Measurements from ENCODE around the gene SP140L.

The SP140L gene

DNA sequence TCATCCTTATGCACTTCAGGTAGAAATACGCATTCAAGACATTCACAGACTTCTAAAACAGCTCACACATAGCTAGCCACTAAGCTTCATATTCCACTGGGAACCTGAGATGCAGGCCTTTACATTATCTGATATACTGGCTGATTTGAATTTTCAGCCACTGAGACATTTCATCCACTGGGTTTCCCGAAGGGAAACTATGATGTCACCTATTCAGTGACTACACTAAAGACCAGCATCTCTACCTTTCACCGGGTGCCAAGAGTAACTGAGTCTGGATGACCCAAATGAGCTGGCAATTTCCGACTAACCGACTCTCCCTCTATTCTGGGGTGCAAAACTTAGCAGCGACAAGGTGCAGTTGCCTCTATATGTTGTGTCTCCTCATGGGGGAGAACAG lies 31.8 kb upstream of the SP140L start:
- no peaks in the 10 kb centered on the region for H3K4me1 ChIP-seq (ENCODE audit: low read length)
- no peak overlapping the region for H3K9ac ChIP-seq (ENCODE audit: low read length)
- H3K27me3 ChIP-seq (ENCODE audit: low read depth, low read length): no peaks in the 10 kb centered on the region
- no peak overlapping the region for H3K4me2 ChIP-seq (ENCODE audit: low read length)
- no peaks in the 10 kb centered on the region for H3K9me3 ChIP-seq (ENCODE audit: insufficient read depth, low read length)
- H3K4me3 ChIP-seq (ENCODE audit: low read length): no peak overlapping the region
- no peaks in the 10 kb centered on the region for H3K79me2 ChIP-seq (ENCODE audit: low read length)
- H3K27ac ChIP-seq (ENCODE audit: low read length): no peak overlapping the region
- peaks cover 90% of the 10 kb centered on the region for H3K36me3 ChIP-seq (replicated peaks; ENCODE audit: low read depth, low read length)
- no peak overlapping the region for H2AFZ ChIP-seq (ENCODE audit: low read depth, low read length)
- TF ChIP-seq EZH2phosphoT487 (IDR thresholded peaks at IDR 0.05; ENCODE audit: low read depth): no peak
- TF ChIP-seq CTCF (IDR thresholded peaks at IDR 0.05; ENCODE audit: low read depth, low read length): no peak
- H4K20me1 ChIP-seq (ENCODE audit: insufficient read depth, low read length): no peaks in the 10 kb centered on the region

GRCh38 chr2:230296917-230297316 lies 30.1 kb upstream of the SP140L start:
- H3K9ac ChIP-seq (ENCODE audit: low read length): no peak overlapping the region
- H3K9me3 ChIP-seq (ENCODE audit: insufficient read depth, low read length): no peaks in the 10 kb centered on the region
- no peak overlapping the region for H3K4me2 ChIP-seq (ENCODE audit: low read length)
- no peak for TF ChIP-seq CTCF (IDR thresholded peaks at IDR 0.05; ENCODE audit: low read depth, low read length)
- no peaks in the 10 kb centered on the region for H3K79me2 ChIP-seq (ENCODE audit: low read length)
- no peaks in the 10 kb centered on the region for H3K27me3 ChIP-seq (ENCODE audit: low read depth, low read length)
- no peak overlapping the region for H2AFZ ChIP-seq (ENCODE audit: low read depth, low read length)
- H3K4me1 ChIP-seq (ENCODE audit: low read length): no peaks in the 10 kb centered on the region
- H3K4me3 ChIP-seq (ENCODE audit: low read length): no peak overlapping the region
- H3K36me3 ChIP-seq (replicated peaks; ENCODE audit: low read depth, low read length): peaks cover 83% of the 10 kb centered on the region
- no peak overlapping the region for H3K27ac ChIP-seq (ENCODE audit: low read length)
- no peaks in the 10 kb centered on the region for H4K20me1 ChIP-seq (ENCODE audit: insufficient read depth, low read length)

DNA sequence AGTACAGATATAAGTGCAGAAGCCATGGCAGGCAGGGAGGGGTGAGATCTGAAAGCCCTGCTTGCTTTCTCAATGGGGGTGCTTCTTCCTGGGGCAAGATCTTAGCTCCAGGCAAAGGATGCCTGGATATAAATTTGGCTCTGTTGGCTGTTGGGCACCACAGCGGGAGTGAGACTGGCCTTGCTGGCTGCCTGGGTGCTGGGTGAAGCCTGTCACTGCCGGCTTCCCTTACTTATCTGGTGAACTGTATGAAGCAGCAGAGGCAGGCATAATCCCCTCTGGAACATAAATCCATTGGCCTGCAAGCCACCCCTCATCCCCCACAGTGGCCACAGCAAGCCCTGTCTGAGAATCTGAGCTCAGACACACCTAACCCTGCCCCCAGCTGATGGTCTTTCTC lies 27.4 kb upstream of the SP140L start:
- no peak overlapping the region for H2AFZ ChIP-seq (ENCODE audit: low read depth, low read length)
- H3K4me2 ChIP-seq (ENCODE audit: low read length): no peak overlapping the region
- TF ChIP-seq EZH2phosphoT487 (IDR thresholded peaks at IDR 0.05; ENCODE audit: low read depth) (no peak), CTCF (IDR thresholded peaks at IDR 0.05; ENCODE audit: low read depth, low read length) (no peak)
- H3K4me1 ChIP-seq (ENCODE audit: low read length): no peaks in the 10 kb centered on the region
- no peaks in the 10 kb centered on the region for H3K27me3 ChIP-seq (ENCODE audit: low read depth, low read length)
- no peaks in the 10 kb centered on the region for H4K20me1 ChIP-seq (ENCODE audit: insufficient read depth, low read length)
- peaks cover 61% of the 10 kb centered on the region for H3K36me3 ChIP-seq (replicated peaks; ENCODE audit: low read depth, low read length)
- no peak overlapping the region for H3K27ac ChIP-seq (ENCODE audit: low read length)
- H3K4me3 ChIP-seq (ENCODE audit: low read length): no peak overlapping the region
- no peaks in the 10 kb centered on the region for H3K79me2 ChIP-seq (ENCODE audit: low read length)
- H3K9ac ChIP-seq (ENCODE audit: low read length): no peak overlapping the region
- no peaks in the 10 kb centered on the region for H3K9me3 ChIP-seq (ENCODE audit: insufficient read depth, low read length)

- H3K79me2 ChIP-seq (ENCODE audit: low read length): no peaks in the 10 kb centered on the region
- no peaks in the 10 kb centered on the region for H3K9me3 ChIP-seq (ENCODE audit: insufficient read depth, low read length)
- H3K27me3 ChIP-seq (ENCODE audit: low read depth, low read length): no peaks in the 10 kb centered on the region
- H3K36me3 ChIP-seq (replicated peaks; ENCODE audit: low read depth, low read length): peaks cover 8% of the 10 kb centered on the region
- no peak overlapping the region for H3K4me3 ChIP-seq (ENCODE audit: low read length)
- TF ChIP-seq EZH2phosphoT487 (IDR thresholded peaks at IDR 0.05; ENCODE audit: low read depth) (no peak), CTCF (IDR thresholded peaks at IDR 0.05; ENCODE audit: low read depth, low read length) (no peak)
- no peak overlapping the region for H3K4me2 ChIP-seq (ENCODE audit: low read length)
- H3K4me1 ChIP-seq (ENCODE audit: low read length): no peaks in the 10 kb centered on the region
- no peaks in the 10 kb centered on the region for H4K20me1 ChIP-seq (ENCODE audit: insufficient read depth, low read length)
- H3K9ac ChIP-seq (ENCODE audit: low read length): no peak overlapping the region
- H3K27ac ChIP-seq (ENCODE audit: low read length): no peak overlapping the region
- H2AFZ ChIP-seq (ENCODE audit: low read depth, low read length): no peak overlapping the region
Observed at GRCh38 chr2:230305416-230306275, 21.3 kb upstream of the SP140L start.

Data from OCI-LY3 (cell line).